ENCODE data around the gene PPEF1.
A peak's percentile ranks its signal among the peaks of the same experiment; 100 is the strongest.

Gene PPEF1, protein sequence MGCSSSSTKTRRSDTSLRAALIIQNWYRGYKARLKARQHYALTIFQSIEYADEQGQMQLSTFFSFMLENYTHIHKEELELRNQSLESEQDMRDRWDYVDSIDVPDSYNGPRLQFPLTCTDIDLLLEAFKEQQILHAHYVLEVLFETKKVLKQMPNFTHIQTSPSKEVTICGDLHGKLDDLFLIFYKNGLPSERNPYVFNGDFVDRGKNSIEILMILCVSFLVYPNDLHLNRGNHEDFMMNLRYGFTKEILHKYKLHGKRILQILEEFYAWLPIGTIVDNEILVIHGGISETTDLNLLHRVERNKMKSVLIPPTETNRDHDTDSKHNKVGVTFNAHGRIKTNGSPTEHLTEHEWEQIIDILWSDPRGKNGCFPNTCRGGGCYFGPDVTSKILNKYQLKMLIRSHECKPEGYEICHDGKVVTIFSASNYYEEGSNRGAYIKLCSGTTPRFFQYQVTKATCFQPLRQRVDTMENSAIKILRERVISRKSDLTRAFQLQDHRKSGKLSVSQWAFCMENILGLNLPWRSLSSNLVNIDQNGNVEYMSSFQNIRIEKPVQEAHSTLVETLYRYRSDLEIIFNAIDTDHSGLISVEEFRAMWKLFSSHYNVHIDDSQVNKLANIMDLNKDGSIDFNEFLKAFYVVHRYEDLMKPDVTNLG

DNA sequence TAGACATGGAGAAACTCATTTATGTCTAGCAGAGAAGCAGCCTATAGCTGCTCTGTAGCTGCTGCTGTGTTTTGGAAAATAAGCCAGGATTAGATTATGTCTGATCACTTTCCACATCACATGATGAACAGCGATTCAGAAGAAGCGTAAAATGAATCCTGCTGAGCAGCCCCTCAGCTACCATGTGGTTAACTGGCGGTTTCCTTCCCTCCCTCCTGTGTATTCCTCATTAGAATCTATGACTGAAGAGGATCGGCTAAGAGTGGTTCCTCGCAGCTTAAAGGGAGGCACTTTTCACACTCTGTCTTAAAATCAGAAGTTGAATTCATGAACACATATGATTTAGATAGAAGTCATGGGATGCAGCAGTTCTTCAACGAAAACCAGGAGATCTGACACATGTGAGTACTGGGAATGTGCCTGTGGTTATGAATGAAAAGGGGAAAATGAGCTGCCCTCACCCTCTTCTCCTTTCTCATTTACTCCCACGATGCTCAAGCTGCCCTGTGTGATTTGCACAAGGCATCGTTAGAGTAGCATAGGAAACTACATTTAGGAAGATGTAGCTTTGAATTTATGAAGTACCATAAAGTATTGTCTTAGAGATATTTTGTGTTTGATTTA, at the start of gene PPEF1:
TSS of gene PPEF1 (plus strand) at position 220 of the 624 bp plus-strand sequence. CDS start at position 356, 136 bp downstream.
- DNase-seq, result no peak

DNA sequence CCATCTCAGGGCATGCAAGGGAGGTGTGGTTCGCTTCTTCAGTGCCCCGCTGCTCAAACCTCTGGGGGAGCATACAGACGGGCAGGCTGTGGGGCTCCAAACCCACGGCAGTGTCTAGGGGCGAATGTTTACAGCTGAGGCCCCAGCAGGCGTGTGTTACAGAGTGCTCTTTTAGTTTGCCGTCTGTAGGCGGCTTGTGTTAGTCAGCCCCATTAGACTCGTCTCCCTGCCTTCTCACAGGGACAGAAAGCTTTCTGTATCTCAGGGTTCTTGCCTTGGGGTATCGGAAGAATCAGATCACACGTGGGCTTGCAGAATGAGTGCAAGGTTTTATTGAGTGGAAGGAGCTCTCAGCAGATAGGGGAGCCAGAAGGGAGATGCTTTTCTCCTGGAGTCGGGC, 46.2 kb upstream of the PPEF1 start:
- no peak for DNase-seq

DNA sequence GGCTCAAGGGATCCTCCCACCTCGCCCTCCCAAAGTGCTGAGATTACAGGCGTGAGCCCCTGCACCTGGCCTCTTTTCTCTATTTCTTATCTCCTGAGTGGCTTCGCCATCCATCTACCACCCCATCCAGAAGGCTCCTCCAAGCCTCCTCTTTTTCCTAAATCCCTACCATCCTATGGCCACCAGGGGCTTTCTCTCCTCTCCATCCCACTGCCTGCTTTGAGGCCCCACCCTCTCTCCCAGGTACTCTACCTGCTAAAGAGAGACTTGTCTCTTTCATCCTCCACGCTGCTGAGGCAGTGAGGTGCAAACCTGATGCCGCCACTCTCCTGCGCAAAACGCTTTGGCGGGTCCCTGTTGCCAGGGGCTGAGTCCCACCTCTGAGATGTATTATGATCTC, 42.5 kb upstream of the PPEF1 start:
- no peak for DNase-seq

DNA sequence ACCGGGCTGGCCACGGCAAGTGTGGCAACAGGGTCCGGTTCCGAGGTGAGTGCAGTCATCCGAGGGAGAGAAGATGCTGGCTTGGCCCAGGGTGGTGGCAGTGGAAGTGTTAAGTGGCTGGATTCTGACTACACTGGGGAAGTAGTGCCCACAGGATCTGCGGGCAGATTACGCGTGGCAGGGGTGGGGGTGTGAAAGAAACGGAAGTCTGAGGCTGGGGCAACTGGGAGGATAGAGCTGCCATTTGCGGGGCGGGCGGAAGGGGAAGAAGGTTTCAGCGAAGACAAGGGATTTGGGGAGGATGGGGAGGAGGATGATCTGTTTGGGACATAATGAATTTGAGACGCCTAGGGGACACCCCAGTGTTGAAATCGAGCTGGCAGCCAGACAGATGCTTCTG, 40.8 kb upstream of the PPEF1 start:
- no peak for DNase-seq

DNA sequence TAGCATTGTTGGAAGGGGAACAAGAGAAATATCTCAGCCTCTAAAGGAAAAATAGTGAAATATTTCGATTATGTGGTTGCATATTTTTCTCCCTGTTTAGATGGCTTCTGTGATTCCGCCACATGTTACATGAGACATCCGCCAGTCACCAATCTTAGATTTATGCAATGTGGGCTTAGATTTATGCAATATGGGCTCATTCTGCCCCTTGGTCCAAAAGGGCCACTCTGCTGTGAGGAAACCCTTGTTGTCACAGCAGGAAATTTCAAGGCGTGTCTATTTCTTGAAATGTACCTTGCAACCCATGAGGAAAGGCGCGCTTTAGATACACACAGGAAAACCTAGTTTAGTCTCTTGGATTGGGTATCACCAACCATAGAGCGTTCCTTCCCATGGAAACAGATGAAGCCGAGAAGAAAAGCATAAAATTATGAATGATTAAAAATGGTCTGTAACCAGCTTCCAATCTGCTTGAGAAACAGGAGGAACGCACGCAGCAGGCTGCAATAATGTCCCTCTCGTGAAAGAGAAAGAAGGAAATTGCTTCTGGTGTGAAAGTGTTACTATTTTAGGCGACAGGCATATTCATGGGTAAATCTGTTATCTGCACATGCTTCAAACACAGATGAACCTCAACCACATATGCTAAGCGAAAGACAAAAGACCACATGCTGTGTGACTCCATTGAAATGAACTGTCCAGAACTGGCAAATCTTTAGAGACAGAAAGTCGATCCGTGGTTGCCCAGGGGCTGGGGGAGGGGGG, 39.2 kb upstream of the PPEF1 start:
- DNase-seq, result no peak

DNA sequence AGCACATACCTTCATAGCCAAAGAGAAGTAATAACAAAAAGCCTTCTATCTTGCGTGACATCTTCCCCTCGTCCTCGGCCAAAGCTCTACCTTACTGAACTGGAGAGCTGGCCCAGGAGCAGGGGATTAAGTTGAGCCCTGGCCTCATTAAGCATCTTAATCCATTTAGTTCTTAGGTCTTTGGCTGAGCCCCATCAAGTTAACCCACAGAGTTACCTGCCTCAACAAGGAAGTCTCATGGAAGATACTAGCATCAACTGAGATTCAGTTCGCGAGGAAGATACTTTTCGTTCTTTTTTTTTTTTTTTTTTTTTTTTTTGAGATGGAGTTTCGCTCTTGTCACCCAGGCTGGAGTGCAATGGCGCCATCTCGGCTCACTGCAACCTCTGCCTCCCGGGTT, 35.4 kb upstream of the PPEF1 start, which contains the start of gene RS1:
TSS of gene RS1 (minus strand) at position 101 of the 400 bp plus-strand sequence. CDS start at position 61, 40 bp downstream.
- DNase-seq, result no peak

DNA sequence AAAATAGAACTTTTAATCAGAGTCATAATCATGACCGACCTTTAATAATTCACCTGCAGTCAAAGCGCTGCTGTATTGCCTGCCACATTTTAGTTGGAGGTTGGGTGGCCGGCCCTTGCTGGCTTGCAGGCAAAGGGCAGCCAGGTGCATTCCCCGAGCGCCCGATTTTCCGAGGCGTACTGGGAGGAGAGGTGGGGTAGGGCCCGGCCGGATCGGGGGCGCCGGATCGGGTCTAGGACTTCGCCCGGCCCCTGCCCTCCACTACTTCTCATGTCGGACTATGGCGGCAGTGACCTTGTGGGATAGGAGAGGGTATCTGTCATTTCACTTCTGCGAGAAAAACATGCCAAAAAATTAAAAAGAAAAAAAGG, 33.0 kb upstream of the PPEF1 start:
- DNase-seq, result no peak

DNA sequence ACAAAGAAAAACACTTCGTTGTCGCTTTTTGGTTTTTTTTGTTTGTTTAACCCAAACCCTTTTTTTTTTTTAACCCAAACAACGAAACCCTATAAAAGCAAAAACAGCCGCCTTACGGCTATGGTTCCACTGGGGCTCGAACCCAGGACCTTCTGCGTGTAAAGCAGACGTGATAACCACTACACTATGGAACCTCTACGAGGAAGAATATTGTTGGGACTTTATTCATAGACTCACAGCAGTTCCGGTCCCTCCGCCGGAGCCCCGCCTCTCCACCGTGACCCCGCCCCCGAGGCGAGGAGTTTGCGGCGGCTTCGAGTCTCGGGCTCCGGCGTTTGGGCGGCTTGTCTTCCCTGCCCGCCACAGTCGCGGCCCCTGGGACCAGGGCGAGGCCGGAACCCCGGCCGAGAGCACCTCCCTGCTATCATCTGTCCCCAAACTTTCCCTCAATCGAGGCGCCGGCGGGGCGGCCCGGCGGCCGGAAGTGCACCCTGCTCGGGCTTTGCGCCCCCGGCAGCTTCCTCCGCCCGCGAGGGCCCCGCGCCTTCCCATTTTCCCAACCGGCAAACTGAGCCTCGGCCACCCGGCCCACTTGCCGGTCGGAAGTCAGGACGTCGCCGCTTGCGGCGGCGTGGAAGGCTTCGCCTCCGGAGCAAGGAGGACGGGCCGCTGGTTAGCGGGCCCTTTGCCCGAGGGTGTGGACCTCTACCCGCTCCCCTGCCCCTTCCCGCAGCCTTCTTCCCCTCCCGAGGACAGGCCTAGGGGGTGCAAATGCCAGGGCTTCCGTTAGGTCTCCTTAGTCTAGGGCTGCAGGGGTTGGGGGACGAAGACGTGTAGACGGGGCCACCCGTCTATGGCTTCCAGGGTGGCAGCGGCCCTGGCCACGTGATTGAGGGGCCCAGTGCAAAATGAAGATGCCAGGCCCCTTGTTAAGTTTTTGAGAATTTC, 32.4 kb upstream of the PPEF1 start:
- DNase-seq, result peak; percentile 51

DNA sequence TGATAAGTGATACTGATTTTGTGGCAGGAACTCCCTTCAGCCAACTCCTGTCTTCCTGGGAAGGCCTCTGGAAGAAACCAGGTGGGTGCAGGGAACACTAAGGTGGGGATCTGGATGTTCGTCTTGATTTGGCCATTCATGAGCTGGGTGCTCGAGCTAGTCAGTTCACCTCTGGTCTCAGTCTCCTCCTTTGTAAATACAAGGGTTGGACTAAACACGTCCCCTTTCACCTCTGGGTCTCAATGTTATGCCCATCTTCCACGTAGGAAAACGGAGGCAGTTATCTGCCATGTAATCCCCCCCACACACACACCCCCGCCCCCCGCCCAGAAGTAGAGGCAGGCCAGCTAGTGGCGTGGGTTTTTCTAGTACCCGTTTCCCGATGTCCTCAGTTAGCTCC, 31.4 kb upstream of the PPEF1 start:
- no peak for DNase-seq

DNA sequence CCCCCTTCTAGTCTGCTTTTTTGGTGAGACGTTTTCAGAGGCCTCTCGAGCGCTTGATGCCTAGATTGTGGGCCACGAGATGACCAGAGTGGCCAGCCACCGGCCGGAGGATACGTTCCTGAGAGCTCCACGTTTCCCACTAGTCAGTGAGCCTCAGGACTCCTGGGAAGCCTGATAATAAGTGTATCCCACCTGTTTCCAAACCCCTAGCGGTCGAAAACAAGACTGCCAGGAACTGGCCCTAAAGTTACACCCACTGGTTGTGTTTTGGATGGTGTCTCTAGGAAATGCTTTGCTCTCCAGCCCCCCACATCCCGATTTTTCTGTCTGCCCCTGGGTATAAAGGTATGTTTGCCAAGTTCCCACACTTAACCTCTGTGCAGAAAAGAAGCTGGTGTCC, 31.0 kb upstream of the PPEF1 start:
- DNase-seq, result no peak

DNA sequence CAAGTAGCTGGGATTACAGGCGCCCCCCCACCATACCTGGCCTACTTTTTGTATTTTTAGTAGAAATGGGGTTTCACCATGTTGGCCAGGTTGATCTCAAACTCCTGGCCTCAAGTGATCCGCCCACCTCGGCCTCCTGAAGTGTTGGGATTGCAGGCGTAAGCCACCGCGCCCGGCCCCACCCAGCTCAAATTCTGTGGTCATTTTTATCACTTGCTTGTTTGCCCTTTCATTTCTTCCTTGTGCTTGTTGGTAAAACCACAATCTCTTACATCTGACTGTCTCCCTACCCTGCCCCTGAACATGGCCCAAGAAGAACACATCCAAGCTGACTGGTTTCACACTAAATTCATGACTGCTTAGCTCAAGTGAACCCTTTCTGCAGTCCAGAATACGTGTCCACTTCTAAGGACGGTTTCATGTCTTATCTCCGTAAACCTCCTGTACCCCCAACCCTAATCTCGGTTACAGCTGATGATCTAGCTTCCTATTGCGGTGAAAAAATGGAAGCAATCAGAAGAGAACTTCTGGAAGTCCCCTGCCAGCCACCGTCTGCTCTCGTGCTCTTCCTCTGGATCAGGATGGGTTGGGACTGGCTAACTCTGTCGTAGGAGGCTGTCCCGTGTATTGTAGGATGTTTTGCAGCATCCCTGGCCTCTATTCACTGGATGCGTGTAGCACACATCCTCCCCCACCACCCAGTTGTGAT, 30.1 kb upstream of the PPEF1 start:
- DNase-seq, result no peak

DNA sequence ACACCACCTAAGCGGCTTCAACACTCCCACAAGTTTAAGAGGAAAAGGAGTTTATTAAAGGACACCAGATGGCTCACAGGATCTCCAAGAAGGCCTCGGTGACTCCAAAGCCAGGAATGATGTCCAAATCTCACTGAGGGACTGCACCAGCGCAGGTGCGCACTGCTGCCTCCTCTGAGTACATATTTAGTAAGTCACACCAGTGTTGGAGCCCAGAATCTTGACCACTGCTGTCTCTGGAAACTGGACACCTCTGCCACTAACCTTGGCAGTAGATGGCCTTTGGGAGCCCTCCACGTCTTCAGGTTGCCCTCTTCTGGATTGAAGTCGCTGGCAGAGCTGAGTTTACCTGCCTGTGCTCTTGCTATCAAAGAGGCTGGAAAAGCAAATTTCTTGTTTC, 25.4 kb upstream of the PPEF1 start:
- DNase-seq, result no peak

DNA sequence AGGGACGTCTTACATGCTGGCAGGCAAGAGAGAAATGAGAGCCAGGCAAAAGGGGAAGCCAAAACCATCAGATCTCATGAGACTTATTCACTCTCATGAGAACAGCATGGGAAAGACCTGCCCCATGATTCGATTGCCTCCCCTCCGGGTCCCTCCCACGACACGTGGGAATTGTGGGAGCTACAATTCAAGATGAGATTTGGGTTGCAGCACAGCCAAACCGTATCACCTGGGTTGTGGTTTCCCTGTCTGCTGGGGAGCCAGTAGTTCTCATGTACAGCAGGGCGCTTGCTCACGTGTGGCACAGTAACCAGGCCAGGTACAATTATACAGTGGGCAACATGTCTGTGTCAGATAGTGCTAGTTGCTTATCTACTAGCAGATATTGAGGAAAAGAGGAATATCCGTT, 24.5 kb upstream of the PPEF1 start:
- DNase-seq, result no peak

DNA sequence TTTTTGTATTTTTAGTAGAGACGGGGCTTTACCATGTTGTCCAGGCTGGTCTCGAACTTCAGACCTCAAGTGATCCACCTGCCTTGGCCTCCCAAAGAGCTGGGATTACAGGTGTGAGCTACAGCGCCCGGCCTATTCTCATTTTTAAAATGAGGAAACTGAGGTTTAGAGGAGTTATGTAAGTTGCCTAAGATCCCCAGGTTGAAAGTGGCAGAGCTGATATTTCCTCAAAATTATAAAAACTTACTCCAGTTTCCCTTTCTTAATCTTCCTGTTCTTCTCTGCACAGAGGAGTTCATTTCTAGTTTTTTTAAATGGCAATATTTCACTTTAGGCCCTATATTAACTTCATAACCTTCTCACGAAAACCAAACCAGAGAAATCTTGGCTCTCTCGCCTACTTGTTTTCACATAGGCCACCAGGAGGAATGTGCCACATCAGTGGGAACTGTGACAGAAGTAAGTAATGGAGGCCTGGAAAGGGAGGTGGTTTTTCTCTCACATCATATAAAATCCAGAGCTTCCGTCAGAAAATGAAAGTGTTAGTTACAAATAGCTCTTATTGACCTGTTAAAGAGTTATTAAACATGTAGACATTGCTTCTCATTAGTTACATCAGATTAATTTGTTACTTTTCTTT, 19.5 kb upstream of the PPEF1 start:
- DNase-seq, result no peak

DNA sequence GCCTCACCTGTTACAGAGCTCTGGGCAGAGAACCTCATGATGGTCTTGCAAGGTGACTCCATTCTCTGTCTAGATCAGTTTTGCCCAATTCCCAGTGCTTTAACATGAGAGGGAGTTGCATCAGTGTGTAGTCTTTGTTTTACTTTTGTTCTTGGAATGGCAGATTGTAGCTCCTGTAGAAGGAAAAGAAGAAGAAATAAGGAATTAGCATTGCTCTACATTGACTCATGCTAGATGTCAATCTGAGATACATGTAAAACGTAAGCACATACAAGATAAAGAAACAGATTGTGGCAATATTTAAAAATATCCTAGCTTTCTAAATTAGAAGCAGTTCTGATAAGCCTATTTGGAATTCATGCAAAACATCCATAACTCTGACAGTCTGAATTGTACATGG, 16.0 kb upstream of the PPEF1 start:
- DNase-seq, result no peak

DNA sequence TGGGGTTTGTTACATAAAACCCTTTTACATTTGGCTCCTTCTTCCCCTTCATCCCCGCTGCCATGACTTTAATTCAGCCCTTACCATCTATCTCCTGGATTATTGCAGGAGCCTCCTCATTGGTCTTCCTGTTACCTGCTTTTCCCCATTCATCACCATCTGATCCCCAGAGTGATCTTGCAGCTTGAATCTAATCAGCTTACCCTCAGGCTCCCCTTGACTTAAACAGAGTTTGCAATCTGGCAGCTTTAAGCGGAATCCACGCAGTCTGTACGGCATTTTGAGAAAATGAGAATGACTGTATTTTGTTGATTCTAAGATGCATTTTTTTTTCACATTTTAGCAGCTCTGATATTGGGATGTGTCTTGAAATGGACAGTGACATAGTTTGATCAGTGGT, 14.9 kb upstream of the PPEF1 start:
- no peak for DNase-seq

DNA sequence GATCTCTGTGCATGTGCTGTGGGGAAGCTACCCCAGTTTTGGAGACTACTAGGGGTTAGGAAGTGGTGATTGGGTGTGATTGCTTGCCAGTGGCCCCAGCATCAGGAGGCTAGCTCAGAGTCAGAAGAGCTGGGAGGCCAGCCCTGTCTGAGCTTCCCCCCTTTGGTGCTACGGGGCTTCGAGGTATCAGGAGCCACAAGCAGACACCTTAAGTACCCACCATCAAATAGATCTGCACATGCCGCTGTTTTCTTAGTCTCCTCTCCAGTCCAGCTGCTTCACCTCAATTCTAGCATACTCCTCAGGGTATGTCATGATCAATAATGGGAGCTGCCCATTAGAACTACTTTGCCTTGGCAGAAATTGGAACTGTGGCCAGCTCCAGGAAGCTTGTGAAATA, 10.8 kb upstream of the PPEF1 start:
- DNase-seq, result no peak

DNA sequence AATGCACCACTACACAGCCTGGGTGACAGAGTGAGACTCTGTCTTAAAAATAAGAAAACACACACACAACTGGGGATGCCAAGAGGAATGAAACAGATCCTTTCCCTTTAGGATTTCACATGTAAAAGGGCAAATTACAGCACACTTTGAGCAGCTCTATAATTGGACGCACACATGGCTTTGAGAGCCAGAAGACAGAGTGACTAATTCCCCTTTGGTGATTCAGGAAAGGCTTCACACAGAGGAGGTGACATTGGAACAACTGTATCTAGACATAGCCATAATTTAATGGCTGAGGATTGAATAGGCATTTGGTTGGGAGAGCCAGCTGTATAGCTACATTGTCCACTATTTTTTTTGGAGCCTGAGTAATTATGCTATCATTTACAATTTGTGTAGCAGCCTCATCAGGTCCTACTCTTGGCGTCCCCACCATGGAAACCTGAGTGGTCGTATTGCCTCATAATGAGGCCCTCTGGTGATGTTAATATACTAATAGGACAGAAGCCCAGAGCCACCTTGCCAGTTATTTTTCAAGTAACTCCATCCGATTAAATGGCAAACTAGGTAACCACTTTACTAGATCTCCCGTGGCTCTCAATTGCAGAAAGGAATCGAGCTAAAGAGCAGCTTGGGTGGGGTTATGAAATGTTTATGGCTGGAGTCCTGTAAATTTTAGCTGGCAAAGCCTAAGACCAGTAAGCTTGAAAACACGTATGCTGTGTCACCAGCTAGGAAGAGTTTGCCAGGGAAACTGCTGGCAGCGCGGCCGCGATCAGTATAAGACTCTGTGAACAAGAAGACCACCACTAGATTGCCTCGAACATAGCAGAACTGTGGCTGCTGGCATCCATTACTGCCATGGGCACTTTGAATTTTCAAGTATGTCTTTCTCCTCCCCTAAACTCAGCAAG, 8.5 kb upstream of the PPEF1 start:
- no peak for DNase-seq

DNA sequence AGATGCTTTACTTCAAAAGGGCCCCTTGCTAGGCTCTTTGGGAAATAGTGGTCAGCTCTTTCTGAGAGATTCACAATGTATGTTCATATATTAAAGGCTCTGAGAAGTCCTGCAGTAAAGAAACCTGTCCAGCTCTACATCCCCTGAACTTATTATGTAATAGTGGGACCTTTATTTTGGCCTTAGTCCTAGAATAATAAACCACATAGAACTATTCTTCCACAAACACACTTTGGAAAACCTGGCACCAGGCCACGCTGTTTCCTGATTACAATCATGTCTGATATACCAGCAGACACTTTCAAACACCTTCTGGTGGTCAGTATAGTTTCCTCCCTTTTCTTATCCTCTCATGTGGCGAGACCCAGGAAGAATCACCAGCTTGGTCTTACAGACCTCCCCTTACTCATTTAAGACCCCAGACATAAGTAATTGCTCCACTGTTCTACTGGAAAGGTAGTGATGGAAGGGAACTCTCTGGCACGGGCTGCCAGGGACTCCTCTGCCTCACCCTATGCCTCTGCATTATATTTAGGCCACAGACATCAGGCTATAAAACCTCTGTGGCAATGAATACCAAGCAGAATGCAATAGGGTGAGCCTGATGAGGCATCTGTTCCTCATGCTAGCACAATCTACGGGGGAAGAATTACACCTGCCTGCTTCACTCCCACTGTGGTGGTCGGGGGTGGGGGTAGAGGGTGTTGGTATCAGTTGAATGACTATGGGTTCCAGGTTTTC, 5.7 kb upstream of the PPEF1 start:
- no peak for DNase-seq
